Body of pancreas (tissue), 4 donors: Measurements from ENCODE around the gene AGBL4. TPM values are rescaled to one million over a fixed set of nuclear protein-coding genes. Genes with fewer than 3 reads are reported as not detected.

Experiments
- ATAC-seq: fragments of 150-250 bp; one replicate; pipeline ENCODE4 v1.9.1; 2016
- DNase-seq, 4 donors: peaks; one replicate each; pipeline ENCODE4 v3.0.0-alpha.2; 2019
- H3K27ac ChIP-seq, 4 donors: fragments of 200-600 bp; sonication (generic); 1 replicate in 3 of 4; 2 replicates in 1 of 4; pipeline versions ENCODE4 v1.5.1 to v1.6.1; 2016 to 2019; ENCODE audit warnings: mild to moderate bottlenecking in 1 of 4, mixed read lengths in 1 of 4, moderate library complexity in 1 of 4
- H3K27me3 ChIP-seq, 2 donors: fragments of 200-600 bp; sonication (generic); one replicate each; pipeline ENCODE4 v1.6.0; 2016; ENCODE audit warnings: mild to moderate bottlenecking in 1 of 2
- H3K36me3 ChIP-seq, 2 donors: fragments of 200-600 bp; sonication (generic); replicated peaks in 1 of 2; 2 replicates each; pipeline ENCODE4 v1.5.1; 2016; ENCODE audit warnings: low read depth in 2 of 2; ENCODE audit not compliant: insufficient read depth in 1 of 2
- H3K4me1 ChIP-seq: fragments of 200-600 bp; sonication (generic); one replicate; pipeline ENCODE4 v1.6.0; 2016
- H3K4me3 ChIP-seq, 2 donors: fragments of 200-600 bp; sonication (generic); 1 replicate in 1 of 2; 2 replicates in 1 of 2; pipeline ENCODE4 v1.5.1; 2016 to 2019
- H3K9me3 ChIP-seq, 3 donors: fragments of 200-600 bp; sonication (generic); 1 replicate in 2 of 3; 2 replicates in 1 of 3; pipeline ENCODE4 v1.5.1; 2016
- CTCF ChIP-seq, 7 experiments: fragments of 450-650 bp in 4 of 7; fragments of 200-600 bp in 3 of 7; sonication (generic) in 3 of 7; IDR thresholded peaks; one replicate each; pipeline ENCODE4 v1.5.1; 2016 to 2019; ENCODE audit warnings: antibody characterized with exemption in 7 of 7
- POLR2A ChIP-seq, 3 donors: fragments of 450-650 bp; IDR thresholded peaks; one replicate each; pipeline ENCODE4 v1.6.1; 2016; ENCODE audit warnings: antibody characterized with exemption in 3 of 3, mild to moderate bottlenecking in 2 of 3
- WGBS, 2 donors: methylation state at CpG; one replicate each; pipeline ENCODE4 v1.1.5; 2017; 5-methylcytosine and 5-hydroxymethylcytosine counted together
- intact Hi-C: fragments of 100-400 bp; cut with DNase I; formaldehyde crosslinking; loops from one replicate; pipeline ENCODE4 v1.15.1; 2023
- total RNA-seq, 2 donors: library from RNA; depleted of rRNA; stranded (reverse); fragments of >200 nt; gene quantifications; one replicate each; pipeline ENCODE4 v1.1.0, GENCODE V29; 2016

AGBL4 gene
- total RNA-seq, 2 donors from 2014 or later: 0.33 to 0.78 TPM

- intact Hi-C loops: no loop called here
- Histone ChIP-seq H3K27me3 (no peaks in the 10 kb centered on the region), H3K36me3 (no peaks in the 10 kb centered on the region), H3K9me3 (no peaks in the 10 kb centered on the region), H3K4me1 (no peaks in the 10 kb centered on the region), H3K27ac (no peak overlapping the region), H3K4me3 (no peak overlapping the region)
- no peak for DNase-seq
- TF ChIP-seq CTCF (IDR thresholded peaks at IDR 0.05) (no peak), POLR2A (IDR thresholded peaks at IDR 0.05) (no peak)
- ATAC-seq: no peak
These were observed 1078.9 kb downstream of the AGBL4 start for GRCh38 chr1:48944811-48945210.

- H3K9me3 ChIP-seq: no peaks in the 10 kb centered on the region
- H3K36me3 ChIP-seq: no peaks in the 10 kb centered on the region
- TF ChIP-seq POLR2A (IDR thresholded peaks at IDR 0.05): no peak
- TF ChIP-seq CTCF (IDR thresholded peaks at IDR 0.05): no peak
- H3K27ac ChIP-seq: no peak overlapping the region
- no peaks in the 10 kb centered on the region for H3K27me3 ChIP-seq
- intact Hi-C loops: no loop called here
- DNase-seq: no peak
- WGBS, 2 donors: 78 to 83% methylated on average over 5 of the region's 5 CpGs
- ATAC-seq: no peak
- no peaks in the 10 kb centered on the region for H3K4me1 ChIP-seq
- no peak overlapping the region for H3K4me3 ChIP-seq
These were observed 1079.9 kb downstream of the AGBL4 start for GRCh38 chr1:48943826-48944225.

GRCh38 chr1:48943393-48943792, 1080.4 kb downstream of the AGBL4 start:
- H3K27ac ChIP-seq: no peak overlapping the region
- H3K9me3 ChIP-seq: no peaks in the 10 kb centered on the region
- intact Hi-C loops: no loop called here
- 83 to 95% methylated on average over 1 of the region's 1 CpG for WGBS, 2 donors
- TF ChIP-seq CTCF (IDR thresholded peaks at IDR 0.05) (no peak), POLR2A (IDR thresholded peaks at IDR 0.05) (no peak)
- no peaks in the 10 kb centered on the region for H3K4me1 ChIP-seq
- no peaks in the 10 kb centered on the region for H3K36me3 ChIP-seq
- H3K4me3 ChIP-seq: no peak overlapping the region
- no peaks in the 10 kb centered on the region for H3K27me3 ChIP-seq
- DNase-seq (no peak), ATAC-seq (no peak)

- Histone ChIP-seq H3K4me3 (no peak overlapping the region), H3K27ac (no peak overlapping the region), H3K36me3 (no peaks in the 10 kb centered on the region), H3K4me1 (no peaks in the 10 kb centered on the region), H3K27me3 (no peaks in the 10 kb centered on the region), H3K9me3 (no peaks in the 10 kb centered on the region)
- no peak for DNase-seq
- no peak for ATAC-seq
- intact Hi-C loops: no loop called here
- no peak for TF ChIP-seq CTCF (IDR thresholded peaks at IDR 0.05)
- no peak for TF ChIP-seq POLR2A (IDR thresholded peaks at IDR 0.05)
These were observed 1082.6 kb downstream of the AGBL4 start for GRCh38 chr1:48940962-48941732.

- H3K27me3 ChIP-seq: no peaks in the 10 kb centered on the region
- TF ChIP-seq POLR2A (IDR thresholded peaks at IDR 0.05) (no peak), CTCF (IDR thresholded peaks at IDR 0.05) (no peak)
- WGBS, 2 donors: 80 to 86% methylated on average over 2 of the region's 2 CpGs
- no peak for DNase-seq
- ATAC-seq: no peak
- no peak overlapping the region for H3K4me3 ChIP-seq
- H3K4me1 ChIP-seq: no peaks in the 10 kb centered on the region
- no peaks in the 10 kb centered on the region for H3K9me3 ChIP-seq
- intact Hi-C loops: no loop called here
- H3K27ac ChIP-seq: no peak overlapping the region
- H3K36me3 ChIP-seq: no peaks in the 10 kb centered on the region
These were observed 1083.4 kb downstream of the AGBL4 start for GRCh38 chr1:48940354-48940753.
